Amygdala (tissue), 56 donors: Measurements from ENCODE around the gene DBP.
"Not testable (repeated sequence)": the region's sequence is repeated elsewhere in the genome, so short reads cannot be mapped to it uniquely, and the experiment has no call there.

Experiments
- DNase-seq, 56 donors: peaks; one replicate each; lab custom pipeline; 2025; lab: John Stamatoyannopoulos, UW

DBP gene

DNA sequence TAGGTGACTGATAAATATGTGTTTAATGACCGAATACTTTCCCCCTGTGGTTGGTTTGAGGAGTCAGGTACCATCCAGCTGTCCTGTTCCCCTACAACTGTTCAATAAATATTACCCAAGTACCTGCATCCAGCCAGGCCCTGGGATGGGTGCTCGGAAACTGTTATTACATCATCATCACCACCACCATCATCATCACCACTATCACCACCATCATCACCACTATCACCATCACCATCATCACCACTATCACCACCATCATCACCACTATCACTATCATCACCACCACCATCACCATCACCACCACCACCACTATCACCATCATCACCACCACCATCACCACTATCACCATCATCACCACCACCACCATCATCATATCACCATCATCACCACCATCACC is 31.6 kb upstream of the DBP start:
- DNase-seq = no peak

DNA sequence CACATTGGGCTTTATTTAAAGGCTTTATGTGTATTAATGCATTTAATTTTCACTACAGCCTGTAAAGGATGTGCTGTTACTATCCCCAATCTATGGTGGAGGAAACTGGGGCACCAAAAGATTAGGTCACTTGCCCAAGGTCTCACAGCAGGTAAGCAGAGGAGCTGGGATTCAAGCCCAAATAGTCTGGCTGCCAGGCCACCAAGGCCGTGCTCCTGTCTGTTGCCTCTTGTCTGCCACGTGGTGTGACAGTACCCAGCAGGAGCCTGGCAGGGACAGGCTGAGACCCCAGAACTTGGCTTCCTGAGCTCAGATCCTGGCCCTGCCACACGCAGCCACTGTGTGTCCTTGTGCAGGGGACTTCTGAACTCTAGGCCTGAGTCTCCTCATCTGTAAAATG is 31.2 kb upstream of the DBP start:
- DNase-seq = no peak

DNA sequence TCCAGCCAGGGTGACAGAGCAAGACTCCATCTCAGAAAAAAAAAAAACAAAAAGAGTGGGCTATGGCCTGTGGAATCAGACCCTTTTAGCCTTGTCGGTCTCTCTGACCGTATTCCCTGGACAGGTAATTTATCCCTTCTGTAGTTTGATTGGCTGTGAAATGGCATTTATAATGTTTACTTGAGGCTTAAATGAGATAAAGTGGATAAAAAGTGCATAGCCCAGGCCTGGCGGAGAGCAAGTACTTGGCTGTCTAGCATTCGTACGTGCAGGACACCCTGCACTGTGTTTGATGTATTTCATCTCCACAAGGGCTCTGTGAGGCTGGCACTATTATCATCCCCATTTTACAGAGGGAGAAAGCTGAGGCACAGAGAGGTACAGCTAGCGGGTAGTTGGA is 28.6 kb upstream of the DBP start:
- no peak for DNase-seq

DNA sequence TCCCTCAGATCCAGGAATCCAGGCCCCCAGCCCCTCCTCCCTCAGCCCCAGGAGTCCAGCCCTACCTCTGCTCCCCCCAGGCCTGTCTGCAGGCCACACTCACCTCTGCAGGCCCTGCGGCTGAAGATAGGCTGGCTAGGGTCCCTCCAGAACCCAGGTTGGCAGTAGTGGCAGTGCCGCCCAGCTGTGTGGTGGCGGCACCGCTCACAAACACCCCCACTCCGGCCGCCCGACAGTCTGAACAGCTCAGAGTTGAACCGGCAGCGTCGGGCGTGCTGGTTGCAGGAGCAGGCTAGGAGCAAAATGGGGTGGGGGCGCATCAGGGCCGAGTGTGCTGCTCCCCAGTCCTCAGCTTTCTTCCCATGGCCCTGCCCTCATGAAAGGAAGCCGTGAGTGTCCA is 27.3 kb upstream of the DBP start:
- DNase-seq = no peak

DNA sequence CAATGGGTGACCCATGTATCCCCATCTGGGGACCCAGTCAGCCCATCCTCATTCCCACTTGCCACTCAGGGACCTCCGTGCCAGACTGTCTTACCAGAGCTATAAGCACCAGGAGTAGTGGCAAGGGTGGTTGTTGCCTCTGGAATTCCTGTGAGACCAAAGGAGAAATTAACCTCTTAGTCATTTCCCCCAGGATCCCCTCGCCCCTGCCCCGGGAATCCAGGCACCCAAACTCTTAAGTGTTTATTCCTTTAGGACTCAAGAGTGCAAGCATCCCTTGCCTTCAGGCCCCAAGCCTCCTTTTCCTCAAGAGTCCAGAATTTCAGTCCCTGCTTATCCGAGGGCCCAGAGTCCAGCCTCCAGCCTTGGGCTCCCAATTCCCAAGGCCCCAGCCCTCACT is 26.5 kb upstream of the DBP start:
- no peak for DNase-seq

DNA sequence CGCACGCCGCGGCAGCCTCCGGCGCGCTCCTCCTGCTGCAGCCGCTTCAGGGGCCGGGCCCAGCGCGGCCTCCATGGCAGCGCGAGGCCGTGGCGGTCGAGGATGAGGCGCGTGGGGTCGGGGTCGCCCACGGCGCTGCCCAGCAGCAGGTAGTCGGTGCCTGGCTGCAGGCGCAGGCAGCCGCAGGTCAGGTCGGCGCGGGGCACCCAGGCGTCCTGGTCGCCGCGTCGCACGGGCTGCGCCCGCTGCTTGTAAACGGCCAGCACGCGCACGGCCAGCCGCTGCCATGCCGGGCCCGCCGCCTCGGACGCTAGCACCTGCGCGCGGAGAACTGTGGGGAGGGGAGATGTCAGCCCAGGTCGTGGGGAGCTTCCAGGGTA is 24.5 kb upstream of the DBP start:
- DNase-seq = no peak

DNA sequence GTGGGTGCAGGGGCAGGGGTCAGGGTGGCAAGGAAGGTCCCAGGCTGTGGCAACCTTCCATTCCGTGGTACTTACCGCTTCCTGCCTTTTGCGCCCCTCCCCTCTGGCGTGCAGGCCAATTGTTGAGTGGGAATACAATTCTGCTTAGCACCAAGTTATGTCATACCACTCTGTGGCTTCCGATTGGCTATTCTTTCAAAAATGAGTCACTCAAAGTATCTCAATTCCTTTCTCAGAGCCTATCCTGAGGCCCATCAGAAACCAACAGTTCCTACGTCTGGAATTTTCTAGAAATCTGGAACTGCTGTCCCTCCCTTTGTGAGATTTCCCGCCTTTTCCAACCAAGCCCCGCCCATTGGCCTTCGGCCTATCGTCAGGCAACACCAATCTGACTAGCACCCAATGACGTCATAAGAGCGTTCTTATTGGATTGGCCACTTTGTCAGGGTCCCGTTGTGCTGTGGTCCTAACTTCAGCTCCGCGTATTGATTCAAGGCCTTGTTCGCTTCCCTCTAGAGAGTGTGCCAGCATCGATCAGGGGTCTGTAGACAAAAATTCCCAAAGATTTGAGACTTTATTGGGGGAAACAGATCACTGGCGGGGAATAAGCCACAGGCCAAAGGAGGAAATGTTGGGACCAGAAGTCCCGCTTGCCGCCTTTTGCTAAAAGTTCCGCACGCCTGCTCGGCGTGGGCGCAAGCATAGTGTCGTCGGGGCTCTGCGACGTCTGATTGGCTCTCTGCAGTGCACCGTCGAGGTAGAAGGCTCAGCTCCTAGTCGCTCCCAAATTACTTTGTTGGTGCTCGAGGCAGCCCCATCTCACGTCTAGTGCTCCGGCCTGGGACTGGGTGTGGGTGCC is 23.9 kb upstream of the DBP start:
- peak in 50 of 56 donors; percentile 20 to 95 (median 64) for DNase-seq

DNA sequence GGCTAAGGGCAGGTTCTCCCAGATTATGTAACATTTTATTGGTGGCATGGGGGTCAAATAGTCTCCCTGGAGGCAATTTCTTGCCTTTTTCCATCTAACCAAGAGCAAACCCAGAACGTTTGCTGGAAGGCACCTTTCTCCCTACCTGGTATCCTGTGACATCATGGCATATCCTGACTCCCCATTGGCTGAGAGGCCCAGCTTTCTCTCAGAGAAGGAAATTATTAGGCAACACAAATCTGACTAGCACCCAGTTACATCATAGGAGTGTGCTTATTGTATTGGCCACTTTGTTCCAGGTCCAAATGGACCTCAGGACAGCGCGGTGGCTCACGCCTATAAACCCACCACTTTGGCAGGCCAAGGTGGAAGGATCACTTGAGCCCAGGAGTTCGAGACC is 22.6 kb upstream of the DBP start:
- DNase-seq = peak in 7 of 56 donors; percentile 7 to 22 (median 12)

DNA sequence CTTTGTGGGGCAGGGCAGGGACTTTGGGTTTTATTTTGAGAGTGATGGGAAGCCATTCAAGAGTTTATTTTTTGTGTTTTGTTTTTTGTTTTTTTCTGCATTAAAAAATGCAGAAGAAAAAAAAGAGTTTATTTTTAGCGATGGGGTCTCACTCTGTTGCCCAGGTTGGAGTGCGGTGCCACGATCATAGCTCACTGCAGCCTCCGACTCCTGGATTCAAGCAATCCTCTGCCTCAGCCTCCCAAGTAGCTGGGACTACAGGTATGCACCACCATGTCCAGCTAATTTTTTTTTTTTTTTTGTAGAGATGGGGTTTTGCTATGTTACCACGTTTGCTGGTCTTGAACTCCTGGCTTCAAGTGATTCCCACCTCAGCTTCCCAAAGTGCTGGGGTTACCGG is 21.3 kb upstream of the DBP start:
- DNase-seq = no peak

DNA sequence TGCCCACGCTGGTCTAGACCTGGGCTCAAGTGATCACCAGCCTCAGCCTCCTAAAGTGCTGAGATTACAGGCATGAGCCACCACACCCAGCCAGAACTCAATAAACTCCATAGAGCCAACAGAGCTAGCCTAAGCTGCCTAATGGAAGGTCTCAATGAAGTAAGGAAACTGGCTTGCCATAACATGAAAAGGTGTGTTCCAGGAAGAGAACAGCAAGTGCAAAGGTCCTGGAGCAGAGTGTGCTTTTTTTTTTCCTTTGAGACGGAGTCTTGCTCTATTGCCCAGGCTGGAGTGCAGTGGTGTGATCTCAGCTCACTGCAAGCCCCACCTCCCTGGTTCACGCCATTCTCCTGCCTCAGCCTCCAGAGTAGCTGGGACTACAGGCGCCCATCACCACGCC is 20.6 kb upstream of the DBP start:
- DNase-seq = not testable (repeated sequence)

DNA sequence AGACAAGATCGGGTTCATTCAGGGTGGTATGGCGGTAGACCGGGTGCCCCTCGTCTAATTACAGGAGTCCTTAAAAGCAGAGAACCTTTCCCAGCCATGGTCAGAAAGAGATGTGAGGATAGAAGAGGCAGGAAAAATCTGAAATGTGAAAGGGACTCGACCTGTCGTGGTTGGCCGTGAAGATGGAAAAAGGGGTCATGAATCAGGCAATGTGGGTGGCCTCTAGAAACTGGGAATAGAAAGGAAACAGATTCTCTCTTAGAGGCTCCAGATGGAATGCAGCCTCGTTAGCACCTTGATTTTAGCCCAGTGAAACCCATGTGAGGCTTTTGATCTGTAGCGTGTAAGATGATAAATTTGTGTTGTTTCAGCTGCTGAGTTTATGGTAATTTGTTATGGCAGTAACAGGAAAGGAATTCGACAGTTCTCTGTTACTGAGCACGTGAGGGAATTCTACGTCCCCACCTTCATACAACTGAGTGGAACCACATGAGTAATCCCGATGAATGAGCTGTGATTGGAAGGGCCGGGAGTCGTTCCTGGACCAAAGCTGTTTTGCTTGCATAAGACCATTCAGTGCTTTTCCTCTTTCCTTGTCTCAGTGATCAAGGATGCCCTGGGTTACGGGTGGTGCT is 19.8 kb upstream of the DBP start:
- DNase-seq = no peak

DNA sequence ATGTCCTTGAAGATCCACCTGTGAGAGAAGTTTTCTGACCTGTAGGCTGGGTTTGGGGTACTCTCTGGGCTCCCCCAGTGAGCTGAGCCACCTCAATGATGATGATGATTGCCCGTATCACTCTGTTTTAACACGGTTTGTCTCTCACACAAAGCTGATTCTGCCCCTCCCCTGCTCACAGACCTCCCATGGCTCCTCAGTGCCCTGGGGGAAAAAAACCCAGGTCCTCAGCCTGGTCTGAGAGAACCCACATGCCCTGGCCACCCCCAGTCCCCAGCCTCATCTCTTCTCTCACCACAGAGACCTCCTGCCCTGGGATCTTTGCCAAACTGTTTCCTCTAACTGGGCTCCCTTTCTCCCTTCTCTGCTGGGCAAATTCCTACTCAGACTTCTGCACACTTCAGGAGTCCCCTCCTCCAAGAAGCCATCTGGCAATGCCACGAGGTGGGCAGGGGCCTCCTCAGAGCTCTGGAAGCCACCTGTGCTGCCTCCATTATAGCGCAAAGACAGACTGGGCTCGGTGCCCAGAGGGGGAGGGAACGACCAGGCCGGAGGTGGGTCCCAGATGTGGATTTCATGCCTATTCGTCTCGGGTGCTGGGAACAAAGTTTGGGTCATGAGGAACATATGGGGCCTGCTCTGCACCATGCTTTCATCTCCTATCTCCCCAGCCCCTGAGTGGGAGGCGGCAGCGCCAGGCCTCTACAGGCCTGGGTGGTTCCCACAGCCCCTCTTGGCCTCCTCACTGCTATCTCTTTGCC is 17.3 kb upstream of the DBP start:
- no peak for DNase-seq

DNA sequence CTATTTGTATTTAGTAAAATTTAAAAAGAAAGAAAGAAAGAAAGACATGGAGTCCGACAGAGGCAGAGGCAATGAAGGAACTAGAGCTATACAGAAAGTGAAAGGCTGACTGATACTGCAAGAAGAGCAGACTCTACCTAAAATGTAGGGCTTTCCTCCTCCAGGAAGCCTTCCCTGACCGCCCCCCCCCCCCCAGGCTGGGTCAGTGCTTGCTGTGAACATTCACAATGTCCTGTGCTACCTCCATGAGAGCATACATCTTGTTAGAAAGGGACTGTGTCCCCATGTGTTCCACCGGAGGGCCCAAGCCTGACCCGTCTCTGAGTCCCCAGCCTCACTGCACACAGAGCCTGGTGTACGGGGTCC is 14.5 kb upstream of the DBP start:
- DNase-seq = no peak

DNA sequence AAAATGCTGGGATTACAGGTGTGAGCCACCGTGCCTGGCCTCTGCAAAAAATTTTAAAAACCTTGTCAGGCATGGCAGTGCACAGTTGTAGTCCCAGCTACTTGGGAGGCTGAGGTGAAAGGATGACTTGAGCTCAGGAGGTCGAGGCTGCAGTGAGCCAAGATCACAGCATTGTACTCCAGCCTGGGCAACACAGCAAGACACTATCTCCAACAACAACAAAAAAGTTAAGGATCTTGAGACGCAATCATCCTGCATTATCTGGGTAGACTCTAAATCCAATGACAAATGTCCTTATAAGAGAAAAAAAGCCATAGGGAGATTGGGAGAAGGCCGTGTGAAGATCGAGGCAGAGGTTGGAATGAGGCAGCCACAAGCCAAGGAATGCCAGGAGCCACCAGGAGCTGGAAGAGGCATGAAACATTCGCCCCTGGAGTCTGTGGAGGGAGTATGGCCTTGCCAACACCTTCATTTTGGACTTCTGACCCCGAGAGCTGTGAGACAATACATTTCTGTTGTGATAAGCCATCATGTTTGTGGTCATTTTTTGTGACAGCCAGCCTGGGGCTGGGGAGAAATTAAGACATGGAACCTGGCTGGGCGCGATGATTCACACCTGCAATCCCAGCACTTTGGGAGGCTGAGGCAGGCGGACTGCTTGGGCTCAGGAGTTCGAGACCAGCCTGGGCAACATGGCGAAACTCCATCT is 13.9 kb upstream of the DBP start:
- DNase-seq = no peak

DNA sequence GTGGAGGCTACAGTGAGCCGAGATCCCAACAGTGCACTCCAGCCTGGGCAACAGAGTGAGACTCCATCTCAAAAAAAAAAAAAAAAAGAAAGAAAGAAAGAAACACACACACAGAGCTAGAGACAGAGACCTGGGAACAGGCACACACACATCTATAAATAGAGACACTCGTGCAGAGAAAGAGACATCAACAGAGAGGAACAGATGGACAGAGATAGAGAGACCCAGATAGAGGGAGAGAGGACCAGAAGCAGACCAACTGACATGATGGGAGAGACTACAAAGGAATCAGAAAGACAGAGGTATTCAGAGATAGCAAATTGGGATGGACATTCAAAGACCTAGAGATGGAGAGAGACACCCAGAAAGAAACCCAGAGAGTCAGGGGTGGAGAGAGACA is 11.0 kb upstream of the DBP start:
- DNase-seq = no peak

DNA sequence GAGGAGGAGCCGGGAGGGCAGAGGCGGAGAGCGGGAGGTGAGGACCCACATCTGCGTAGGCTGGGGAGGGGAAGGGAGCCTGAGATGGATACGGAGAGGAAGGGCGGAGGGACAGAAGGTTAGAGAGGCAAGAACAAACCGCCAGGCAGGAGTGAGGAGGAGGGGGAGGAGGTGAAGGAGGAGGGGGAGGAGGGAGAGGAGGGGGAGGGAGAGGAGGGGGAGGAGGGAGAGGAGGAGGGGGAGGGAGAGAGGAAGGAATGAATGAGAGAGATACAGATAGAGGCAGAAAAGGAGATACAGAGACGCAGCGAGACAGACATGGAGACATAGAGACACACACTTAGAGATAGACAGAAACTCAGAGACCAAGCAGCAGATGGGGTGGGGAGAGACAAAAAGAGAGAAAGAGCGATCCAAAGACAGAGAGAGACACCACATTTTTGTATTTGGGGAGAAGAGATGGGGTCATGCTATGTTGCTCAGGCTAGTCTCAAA is 9.6 kb upstream of the DBP start:
- peak in 1 of 56 donors; percentile 90 for DNase-seq

DNA sequence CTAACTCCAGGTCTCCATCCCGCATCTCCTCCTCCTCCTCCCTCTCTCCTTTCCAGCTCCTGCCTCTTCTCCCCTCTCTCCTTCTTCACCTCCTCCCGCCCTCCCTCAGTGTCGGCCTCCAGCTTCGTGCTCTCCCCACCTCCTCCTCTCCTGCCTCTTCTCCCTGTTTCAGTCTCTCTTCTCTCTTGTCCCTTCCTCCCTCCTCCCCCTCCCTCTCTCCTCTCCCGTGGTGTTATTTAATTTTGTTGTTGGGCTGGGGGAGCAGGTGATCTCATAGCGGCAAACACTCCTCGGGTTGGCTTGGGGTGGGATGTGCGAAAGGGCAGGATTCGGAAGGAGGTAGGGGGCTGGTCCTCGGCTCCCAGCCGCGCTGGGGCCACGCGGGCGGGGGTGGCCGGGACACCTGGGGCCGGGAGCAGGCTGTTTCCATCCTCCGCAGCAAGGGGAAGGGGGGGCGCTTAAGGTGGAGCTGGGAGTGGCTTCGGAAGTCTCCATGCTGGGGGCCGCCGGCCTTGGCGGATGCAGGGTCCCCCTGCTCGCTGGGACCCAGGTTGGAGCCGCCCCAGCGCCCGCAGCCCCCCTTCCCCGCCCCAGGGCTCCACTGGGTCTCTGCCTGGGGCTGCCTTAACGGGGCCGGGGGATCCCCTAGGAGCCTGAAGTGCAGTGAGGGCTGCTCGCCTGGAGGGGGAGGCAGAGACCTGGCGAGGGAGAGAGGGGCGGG is 9.0 kb upstream of the DBP start, which contains the start of gene CA11:
TSS of gene CA11 (minus strand) at position 187 of the 721 bp plus-strand sequence. CDS start 555 bp downstream, outside the sequence.
- DNase-seq = peak; percentile 38 to 96 (median 84)

DNA sequence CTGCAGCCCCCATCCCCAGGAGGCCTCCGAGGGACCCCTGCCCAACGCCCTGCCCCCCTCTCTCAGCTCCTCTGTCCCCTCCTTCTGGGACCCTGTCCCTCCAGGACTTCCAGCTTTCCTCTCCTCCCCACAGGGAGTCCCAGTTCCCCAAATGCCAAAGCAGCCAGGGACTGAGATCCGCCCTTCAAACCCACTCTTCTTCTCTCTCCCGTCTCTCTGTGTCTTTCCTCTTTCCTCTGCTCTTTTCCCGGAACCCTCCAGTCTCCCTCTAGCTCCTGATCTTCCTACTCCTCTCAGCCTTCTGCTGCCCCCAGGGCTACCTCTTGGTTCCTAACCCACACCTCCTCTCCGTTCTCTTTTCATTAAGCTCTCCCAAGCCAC is 8.4 kb upstream of the DBP start:
- DNase-seq = no peak

DNA sequence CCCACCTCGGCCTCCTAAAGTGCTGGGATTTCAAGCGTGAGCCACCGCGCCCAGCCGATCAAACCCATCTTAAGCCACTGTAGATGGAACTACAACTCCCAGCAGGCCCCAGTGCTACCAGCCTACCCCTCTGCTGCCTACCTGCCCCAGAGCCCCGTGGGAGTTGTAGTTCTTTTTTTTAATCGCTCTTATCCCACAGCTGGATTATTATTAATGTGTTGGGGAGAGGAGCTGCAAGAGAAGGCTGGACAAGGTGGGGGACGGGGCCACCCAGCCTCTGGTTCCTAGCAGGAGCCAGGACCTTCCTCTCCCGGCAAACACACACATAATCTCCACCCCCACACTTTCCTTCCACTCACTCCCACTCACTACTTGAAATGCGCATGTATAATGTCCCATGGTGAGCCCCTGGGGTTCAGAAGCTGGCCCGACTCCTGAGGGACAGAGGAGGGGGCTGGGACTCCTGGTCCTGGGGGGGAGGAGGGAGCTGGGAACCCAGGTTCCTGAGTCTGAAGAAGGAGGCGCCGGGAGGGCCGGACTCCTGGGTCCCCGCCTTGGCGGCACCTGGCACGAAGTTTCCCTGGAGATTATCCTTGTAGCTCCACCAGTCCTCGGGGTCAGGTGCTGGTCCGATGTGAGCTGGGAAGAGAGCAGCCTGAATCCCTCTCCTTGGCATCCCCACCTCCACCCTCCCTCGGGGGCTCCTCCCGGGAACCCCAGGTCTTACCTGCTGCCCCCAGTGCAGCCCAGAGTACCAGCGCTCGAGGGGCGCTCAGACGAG is 7.8 kb upstream of the DBP start:
- DNase-seq = peak in 53 of 56 donors; percentile 21 to 87 (median 70)
